Measurements from ENCODE around the gene MYOF. TPM values are rescaled to one million over a fixed set of nuclear protein-coding genes. Genes with fewer than 3 reads are reported as not detected.

Gene MYOF
- total RNA-seq, 4 donors from 2014 or later = 61.1 to 123 (median 99.6) TPM

DNA sequence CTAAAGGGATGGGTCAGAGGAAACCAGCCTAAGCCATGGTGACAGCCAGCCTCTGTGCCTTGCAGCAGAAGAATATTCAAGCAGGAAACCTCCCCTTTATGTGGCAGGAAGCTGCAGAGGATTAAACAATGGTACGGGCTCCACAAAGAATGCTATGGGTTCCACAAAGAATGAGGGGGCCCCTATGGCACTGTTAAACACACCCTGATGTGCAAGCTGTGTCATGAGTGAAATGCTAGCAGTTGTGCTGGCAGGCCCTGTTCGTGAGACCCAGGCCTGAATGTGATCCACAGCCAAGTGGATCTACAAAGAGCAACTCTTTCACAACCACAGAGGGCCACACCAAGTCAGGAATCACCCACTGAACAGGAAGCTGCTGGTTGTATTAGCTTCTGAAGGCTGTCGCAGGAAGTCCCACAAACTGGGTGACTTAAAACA is 68.9 kb downstream of the MYOF start:
- Histone ChIP-seq H3K9me3 (no peaks in the 10 kb centered on the region), H3K27ac (peak overlapping the region; percentile 62 to 82 (median 71)), H3K4me1 (peaks cover 14 to 28% (median 17%) of the 10 kb centered on the region in 3 donors), H3K36me3 (peaks cover 0 to 59% (median 0%) of the 10 kb centered on the region in 3 donors), H3K4me3 (no peak overlapping the region), H3K27me3 (no peaks in the 10 kb centered on the region)
- TF ChIP-seq POLR2A (IDR thresholded peaks at IDR 0.05) = no peak
- TF ChIP-seq, protein P1, sequence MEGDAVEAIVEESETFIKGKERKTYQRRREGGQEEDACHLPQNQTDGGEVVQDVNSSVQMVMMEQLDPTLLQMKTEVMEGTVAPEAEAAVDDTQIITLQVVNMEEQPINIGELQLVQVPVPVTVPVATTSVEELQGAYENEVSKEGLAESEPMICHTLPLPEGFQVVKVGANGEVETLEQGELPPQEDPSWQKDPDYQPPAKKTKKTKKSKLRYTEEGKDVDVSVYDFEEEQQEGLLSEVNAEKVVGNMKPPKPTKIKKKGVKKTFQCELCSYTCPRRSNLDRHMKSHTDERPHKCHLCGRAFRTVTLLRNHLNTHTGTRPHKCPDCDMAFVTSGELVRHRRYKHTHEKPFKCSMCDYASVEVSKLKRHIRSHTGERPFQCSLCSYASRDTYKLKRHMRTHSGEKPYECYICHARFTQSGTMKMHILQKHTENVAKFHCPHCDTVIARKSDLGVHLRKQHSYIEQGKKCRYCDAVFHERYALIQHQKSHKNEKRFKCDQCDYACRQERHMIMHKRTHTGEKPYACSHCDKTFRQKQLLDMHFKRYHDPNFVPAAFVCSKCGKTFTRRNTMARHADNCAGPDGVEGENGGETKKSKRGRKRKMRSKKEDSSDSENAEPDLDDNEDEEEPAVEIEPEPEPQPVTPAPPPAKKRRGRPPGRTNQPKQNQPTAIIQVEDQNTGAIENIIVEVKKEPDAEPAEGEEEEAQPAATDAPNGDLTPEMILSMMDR (IDR thresholded peaks at IDR 0.05) = no peak
- DNase-seq = no peak
- WGBS, 2 donors = 23 to 25% methylated on average over 1 to 3 of the region's 3 CpGs
- intact Hi-C loops (cut with DNase I) = no loop called here

DNA sequence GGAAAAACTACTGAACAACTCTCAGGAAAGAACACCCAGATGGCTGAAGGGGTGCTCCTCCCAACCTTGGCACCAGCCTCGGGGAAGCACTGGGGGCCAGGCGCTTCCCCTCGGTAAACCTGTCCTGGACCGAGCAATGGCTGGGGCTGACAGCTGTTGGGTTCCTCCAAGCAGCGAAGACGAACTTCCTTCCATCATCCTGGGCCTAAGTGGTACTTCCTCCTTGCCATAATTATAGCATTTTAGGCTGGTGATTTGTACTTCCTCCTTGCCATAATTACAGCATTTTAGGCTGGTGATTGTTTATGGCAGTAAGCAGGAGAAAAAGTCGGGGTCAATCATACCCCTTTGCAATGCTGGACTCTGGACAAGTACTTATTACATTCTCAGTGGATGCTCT is 69.3 kb downstream of the MYOF start:
- Histone ChIP-seq H3K4me1 (peaks cover 14 to 26% (median 17%) of the 10 kb centered on the region in 3 donors), H3K27me3 (no peaks in the 10 kb centered on the region), H3K36me3 (peaks cover 0 to 63% (median 0%) of the 10 kb centered on the region in 3 donors), H3K9me3 (no peaks in the 10 kb centered on the region), H3K4me3 (no peak overlapping the region), H3K27ac (peak overlapping the region; percentile 62 to 82 (median 71))
- TF ChIP-seq, protein P1 (IDR thresholded peaks at IDR 0.05) = no peak
- no peak for TF ChIP-seq POLR2A (IDR thresholded peaks at IDR 0.05)
- intact Hi-C loops (cut with DNase I) = no loop called here
- WGBS, 2 donors = 10 to 44% methylated on average over 3 of the region's 7 CpGs
- DNase-seq = no peak

DNA sequence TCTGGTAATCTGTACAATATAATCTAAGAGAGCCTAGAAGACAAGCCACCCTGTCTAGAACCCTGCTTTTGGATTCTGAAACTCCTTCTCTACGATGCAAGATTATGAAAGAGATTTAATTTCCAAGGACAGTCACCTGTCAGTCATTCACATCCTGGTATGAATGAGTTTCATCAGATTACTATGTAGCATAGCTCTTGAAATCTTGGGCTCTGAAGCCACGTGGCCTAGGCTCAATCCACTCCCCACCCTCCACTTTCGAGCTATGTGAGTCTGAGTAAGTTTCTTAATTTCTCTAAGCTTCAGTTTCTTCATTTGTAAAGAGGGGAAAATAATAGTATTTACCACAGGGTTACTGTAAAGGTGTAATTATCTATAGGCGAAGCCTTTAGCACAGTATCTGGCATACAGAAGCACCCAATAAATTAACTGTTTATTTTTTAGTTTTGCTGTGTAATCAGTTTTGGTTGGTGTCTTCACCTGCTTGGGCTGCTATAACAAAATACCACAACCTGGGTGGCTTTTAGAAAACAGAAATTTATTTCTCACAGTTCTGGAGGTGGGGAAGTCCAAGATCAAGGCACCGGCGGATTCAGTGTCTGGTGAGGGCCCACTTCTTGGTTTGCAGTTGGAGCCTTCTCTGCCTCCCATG is 71.3 kb downstream of the MYOF start:
- Histone ChIP-seq H3K4me1 (peaks cover 14 to 34% (median 23%) of the 10 kb centered on the region in 3 donors), H3K27me3 (no peaks in the 10 kb centered on the region), H3K9me3 (no peaks in the 10 kb centered on the region), H3K4me3 (no peak overlapping the region), H3K27ac (no peak overlapping the region), H3K36me3 (peaks cover 0 to 60% (median 0%) of the 10 kb centered on the region in 3 donors)
- no peak for DNase-seq
- intact Hi-C loops (cut with DNase I) = no loop called here
- TF ChIP-seq, protein P1 (IDR thresholded peaks at IDR 0.05) = no peak
- TF ChIP-seq POLR2A (IDR thresholded peaks at IDR 0.05) = no peak
- 72 to 78% methylated on average over 6 of the region's 6 CpGs for WGBS, 2 donors

DNA sequence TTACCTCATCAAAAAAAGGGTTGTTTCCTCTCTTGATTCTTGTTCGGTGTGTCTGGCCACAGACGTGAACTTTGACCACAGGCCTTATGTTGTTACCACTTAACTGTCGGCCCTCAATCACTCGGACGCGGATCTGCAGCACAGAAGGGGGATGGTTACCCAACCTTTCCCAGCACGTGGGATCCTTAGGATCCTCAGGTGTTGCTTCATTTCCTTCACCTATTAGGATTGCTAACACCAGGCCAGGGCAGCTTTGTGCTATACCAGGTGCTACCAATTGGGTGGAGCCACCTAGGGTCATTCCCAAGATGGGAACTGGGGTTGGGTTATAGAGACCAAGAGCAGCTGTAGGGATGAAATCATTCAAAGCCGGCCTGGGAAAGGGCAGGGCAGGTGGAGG is 73.4 kb downstream of the MYOF start:
- WGBS, 2 donors = 73 to 91% methylated on average over 7 of the region's 8 CpGs
- no peak overlapping the region for H3K27ac ChIP-seq

More for the DNA sequence above, 73.4 kb downstream of the MYOF start:
- H3K36me3 ChIP-seq = peaks cover 0 to 80% (median under 1%) of the 10 kb centered on the region in 3 donors
- H3K9me3 ChIP-seq = no peaks in the 10 kb centered on the region
- TF ChIP-seq, protein P1 (IDR thresholded peaks at IDR 0.05) = no peak
- no peak for TF ChIP-seq POLR2A (IDR thresholded peaks at IDR 0.05)
- no peak for DNase-seq
- H3K27me3 ChIP-seq = no peaks in the 10 kb centered on the region
- intact Hi-C loops (cut with DNase I) = no loop called here
- no peak overlapping the region for H3K4me3 ChIP-seq
- H3K4me1 ChIP-seq = peaks cover 11 to 28% (median 20%) of the 10 kb centered on the region in 3 donors
